CD1c-positive myeloid dendritic cell (primary cell): Measurements from ENCODE around the gene C3orf20.

ENCODE experiments used
- DNase-seq: peaks from one replicate; pipeline ENCODE4 v3.0.0-alpha.2; 2016; ENCODE audit errors: extremely low spot score

Gene C3orf20

DNA sequence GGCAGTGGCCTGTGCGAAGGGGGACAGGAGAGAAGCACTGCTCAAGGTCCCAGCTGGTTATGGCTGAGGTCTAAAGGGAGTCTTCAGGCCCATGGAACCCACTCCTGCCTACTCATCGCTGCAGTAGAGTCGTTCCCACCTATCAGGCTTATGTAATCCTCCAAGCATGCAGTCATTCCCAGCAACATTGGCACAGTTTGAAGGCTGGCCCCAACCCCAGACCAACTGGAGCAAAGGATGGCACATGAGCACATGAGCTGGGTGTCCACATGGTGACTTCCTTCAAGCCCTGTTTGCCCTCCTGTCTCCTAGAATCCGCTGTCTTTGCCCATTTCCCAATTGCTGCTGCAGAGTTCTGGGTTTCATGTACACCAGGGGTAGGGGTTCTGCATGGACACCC, 83.4 kb downstream of the C3orf20 start:
- DNase-seq = no peak

DNA sequence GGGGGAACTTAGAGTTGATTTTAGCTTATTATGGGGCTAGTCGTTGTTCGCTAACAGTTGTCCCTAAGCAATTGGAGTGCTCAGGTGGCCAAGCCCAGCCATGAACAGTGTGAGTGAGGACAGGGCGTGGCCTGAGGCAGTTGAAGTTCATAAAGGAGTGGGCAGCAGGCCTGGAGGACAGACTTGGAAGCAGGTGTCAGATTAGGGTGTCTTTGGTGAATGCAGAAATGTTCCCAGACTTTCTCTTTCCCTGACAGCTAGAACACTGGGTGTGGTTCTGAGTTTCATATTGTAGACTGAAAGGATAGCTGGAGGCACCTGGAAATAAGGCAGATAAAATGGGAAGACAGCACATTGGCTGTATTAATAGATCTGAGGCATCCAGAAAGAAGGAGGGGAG, 84.0 kb downstream of the C3orf20 start:
- no peak for DNase-seq

DNA sequence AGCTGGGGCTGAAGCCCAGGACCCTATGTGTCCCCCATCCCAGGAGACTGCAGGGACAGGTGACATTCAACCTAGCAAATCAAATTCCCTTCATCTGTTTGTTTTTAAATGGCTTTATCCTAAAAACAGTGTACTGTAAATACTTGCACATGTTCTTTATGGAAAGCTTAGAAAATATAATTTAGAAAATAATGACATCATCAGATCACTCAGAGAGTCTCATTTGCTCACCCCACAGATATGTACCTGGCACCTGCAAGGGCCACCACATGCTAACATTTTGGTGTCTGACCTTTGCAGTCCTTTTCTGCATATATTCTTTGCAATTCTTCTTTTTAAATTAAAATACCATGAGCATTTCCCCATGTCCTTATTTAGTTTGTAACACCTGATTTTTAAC, 85.2 kb downstream of the C3orf20 start:
- DNase-seq = no peak

DNA sequence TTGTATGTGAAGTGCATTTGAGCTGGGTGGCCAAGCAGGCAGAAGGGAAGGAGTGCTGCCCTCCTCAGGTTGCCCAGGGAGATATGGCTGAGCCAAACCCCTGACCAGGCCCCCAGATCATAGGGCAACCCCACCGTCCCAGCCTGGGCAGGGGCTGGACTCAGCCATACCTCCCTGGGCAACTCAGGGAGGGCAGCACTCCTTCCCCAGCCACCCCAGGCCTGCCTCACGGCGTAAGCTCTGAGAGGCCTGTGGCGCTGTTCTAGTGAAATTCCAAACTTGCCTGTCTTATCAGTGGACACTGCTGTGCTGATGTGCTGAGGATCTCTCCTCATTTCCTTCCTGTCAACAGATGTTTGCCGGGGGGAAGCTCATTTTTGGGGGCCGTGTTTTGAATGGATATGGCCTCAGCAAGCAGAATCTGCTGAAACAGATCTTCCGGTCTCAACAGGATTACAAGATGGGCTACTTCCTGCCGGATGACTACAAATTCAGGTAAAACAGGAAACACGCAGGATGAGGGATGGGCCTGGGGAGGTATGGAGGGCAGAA, 86.3 kb downstream of the C3orf20 start:
- no peak for DNase-seq

DNA sequence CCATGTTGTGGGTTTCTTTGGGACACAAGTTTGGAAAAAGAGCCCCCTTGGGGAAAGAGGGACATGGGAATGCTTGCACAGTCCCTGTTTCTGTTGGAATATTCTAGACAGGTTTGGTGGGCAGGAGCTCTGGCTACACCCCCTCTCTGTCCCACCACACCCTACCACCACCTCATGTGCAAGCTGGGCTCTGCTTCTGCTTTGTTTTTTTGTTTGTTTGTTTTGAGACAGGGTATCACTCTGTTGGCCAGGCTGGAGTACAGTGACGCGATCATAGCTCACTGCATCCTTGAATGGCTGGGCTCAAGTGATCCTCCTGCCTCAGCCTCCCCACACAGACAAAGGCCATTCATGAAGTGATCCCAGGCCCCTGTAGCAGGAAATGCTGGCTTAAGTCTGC, 86.9 kb downstream of the C3orf20 start:
- no peak for DNase-seq

DNA sequence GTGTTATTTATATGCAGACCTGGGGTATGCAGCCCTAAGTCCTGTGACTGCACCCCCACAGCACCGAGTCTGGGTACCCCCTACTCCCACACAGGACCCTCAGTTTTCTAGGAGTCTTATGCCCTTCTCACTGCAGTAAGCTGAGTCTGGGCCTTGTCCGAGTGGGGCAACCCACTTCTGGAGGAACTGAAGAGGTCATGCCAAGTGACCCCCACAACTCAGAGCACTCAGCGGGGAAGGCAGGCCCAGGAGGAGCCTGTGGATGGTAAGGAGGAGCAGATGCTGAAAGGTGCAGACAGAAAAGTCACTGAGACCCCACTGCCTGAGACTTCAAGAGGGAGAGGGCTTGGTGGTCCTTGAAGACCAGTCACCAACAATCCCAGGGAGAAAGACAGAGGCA, 87.8 kb downstream of the C3orf20 start:
- DNase-seq = no peak

DNA sequence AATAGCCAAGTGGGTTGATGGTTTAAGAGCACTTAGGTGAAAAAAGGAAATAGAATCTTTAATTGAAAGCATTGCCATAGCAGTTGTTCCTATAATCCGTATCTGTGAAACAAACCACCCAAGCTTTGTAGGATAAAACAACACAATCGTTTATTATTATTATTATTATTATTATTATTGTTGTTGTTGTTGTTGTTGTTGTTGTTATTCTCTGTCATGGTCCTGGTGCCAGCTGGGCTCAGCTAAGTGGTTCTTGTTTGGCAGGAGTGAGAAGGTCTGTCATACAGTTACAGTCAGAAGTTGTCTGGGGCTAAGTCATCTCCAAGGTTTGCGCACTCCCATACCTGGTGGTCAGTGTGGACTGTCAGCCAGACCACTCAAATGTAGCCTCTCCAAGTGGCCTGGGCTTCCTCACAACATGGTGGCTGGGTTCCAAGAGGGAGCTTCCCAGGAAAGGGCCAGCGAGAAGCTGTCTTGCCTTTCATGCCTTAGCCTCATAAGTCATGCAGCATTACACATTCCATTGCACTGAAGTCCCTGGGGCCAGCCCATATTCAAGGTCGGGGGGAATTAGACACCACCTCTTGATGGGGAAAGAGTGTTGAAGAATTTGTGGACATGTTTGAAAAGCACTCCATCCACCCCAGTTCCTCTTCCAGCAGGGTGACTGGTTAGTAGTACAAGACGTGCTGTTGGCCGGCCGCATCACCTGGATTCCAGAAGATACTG, 89.6 kb downstream of the C3orf20 start:
- no peak for DNase-seq

DNA sequence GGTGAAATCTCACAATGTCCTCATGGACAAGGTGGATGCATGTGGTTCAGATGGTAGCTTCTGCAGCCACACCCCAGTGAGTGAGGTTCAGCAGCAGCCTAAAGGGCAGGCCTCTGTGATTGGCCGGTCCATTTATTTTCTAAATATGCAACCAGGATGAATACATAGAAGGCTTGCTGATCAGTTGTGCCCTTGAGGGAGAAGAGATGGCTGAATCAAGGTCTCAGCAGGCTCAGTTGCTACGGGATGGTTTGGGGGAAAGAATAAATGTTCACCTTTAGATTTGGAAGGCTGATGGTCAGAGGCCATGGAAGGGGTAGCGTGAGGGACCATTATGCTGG, 90.1 kb downstream of the C3orf20 start:
- no peak for DNase-seq

DNA sequence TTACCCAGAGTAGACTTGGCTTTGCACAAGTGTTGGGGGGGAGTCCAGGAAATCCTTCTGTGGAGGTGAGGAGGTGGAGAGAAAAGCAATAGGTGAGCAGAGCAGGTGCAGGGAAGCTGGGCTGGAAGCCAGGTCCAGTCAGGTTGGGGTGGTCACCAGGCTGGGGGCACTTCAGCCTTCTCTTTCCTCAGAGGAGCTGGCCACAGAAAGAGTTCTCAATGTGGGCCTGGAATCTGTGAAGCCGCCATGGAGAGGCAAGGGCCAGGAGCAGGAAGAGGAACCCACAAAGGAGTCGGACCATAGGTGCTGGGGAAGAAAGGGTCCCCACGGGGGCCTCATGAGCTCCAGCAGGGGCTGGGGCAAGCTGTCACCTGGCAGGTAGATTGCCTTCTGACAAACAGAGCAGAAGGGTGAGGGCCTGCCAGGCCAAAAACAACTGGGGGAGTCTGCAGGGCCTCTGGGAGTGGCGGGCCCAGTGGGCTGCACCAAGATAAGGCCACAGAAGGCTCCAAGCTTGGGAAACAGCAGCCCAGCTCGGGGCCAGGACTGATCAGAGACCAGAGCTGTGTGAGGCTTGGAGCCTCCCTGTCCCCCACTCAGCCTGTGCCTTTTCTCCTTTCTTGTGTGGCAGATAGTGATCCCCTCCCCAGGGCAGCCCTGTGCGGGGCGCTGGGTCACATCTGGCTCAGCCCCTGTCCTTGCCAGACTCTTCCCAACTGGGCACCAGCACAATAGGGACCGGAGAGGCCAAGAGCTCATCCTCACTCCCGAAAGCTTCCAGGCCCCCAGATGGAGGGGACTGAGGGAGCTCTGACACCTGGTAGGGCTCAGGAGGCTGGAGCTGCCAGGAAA, 90.9 kb downstream of the C3orf20 start:
- DNase-seq = no peak

DNA sequence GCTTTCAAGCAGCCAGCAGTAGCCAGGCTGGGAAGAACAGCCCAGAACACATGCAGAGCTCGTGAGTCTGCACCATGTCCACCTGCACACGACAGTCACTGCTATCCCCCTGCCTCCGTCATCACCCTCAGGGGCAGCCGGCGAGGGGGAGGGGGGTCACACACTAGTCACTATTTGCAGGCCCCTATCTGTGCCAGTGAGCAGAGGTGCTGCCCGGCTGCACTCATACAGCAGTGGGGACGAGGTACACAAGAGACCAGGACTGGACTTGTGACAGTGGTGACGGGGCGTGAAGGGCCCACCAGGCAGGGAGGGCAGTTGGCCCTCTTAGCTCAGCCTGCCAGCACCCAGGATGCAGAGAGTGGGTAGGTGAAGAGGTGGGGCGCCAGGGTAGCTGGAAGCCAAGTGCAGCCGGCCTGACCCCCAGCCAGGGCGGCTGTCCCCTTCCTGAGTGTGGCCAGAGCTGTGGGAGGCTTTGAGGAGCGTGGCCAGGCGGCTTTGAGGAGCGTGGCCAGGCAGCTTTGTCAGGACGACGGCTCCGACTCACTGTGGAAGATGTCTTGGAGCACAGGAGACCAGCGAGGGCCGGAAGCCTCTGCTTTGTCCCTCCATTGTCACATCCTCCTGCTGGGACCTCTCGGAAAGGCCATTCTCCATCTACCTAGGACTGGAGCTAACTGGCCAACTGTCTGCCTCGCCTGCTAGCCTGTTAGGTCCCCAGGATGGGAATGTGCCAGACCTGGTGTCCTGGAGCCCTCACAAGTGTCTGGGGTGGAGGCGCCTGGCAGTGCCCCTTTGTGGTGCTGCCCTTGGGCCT, 91.7 kb downstream of the C3orf20 start:
- no peak for DNase-seq

DNA sequence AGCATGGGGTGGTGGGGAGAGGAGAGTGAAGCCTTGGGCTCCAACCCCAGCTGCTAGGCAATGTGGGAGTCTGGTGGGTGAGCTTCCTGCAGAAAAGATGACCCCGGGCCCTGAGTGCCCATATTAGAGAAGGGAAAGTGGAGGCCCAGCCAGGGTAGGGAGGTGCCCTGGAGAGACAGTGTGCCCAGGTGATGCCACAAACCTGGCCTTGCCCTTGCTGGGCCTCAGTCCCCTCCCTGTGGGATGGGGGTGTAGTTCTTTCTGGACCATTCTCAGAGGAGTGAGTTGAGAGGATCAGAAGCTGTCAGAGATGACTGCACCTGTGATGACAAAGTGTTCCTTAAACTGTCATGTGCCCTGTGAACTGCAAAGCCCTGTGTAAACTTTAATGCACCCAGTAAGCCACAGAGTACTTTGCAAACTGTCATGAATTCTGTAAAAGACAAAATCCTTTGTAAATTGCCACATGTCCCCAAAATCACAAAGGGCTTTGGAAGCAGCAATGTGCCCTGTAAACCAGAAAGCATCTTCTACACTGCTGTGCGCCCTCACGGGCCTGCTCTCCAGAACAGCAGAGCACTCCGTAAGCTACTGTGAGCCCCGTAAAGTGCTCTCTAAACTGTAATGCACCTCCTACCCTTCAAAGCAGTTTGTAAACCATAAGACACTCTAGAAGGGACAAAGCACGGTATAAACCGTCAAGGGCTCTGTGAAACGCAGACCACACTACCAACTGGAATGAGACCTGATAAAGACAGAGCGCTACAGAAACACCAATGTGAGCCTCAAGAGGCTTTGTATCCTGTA, 92.5 kb downstream of the C3orf20 start:
- no peak for DNase-seq

DNA sequence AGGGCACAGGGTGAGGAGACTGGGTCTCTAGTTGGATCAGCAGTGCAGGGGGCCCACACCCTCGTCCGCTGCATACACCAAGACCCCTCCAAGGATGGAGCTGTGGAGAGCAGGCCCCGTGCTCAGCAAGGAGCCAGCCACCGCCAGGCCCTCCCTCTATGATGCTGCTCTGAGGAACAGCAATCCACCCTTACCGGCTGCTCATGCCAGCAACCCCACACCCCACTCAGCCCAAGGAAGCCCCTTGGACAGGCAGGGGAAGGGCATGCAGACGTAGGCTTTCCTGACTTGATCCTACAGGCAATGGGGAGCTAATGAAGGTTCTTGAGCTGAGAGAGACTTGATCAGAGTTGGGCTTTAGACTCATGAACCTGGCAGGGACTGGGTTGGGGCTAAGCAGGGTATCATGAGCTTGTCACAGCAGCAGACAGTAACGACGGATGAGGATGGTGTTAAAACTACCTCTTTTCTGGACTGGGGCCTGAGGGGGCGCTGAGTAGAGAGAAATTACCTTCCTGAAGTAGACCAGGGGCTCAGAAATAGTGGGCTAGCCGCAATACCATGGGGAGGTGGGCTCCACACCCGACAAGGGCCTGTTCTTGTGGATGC, 93.3 kb downstream of the C3orf20 start:
- DNase-seq = no peak

DNA sequence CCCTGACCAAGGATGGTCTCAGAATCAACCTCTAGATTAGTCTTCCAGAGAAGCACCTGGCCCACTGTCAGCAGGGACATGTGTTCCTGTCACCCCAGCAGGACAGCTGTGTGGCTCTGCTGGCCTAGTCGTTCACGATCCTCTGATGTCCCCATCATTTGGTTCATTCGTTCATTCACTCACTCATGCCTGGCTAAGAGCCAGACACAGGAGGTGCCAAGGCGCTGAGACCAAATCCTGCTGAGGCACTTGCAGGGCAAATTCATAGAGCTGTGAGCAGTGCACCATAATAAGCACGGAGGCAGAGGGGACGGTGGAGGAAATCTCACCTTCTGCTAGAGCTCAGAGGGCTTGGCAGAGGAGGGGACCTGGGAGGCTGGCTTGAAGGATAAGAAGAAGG, 93.9 kb downstream of the C3orf20 start:
- no peak for DNase-seq

DNA sequence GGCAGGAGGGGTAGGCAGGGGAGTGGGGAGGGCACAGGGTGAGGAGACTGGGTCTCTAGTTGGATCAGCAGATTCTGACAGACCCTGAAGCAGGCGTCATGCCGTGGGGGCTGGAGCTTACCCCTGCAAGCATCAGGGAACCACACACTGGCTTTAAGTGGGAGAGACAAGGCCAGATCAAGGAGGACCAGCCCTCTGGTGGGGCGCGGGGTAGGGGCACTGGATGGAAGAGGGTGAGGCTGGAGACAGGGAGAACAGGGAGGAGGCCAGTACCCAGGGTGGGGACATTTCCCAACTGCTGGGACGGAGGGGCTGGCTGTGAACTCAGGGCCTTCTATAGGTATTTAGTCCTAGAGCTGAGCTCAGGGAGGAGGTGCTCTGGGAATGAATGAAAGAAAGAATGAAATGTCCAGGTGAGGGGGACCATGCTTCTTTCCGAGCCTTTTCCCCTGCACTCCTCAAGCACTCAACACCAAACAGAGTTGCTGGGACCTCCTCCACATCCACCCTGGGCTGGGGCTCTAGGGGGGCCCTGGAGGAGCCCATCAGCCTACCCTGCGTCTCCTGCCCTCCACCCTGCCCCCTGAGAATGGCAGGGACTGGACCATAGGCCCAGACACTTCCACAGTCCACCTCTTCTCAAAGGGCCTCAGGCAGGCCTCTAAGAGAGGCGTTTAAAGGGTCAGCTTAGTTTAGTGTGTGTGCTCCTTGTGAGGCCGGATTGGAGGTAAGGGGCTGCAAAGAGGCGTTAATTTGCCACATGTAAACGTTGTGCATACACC, 94.8 kb downstream of the C3orf20 start:
- no peak for DNase-seq

DNA sequence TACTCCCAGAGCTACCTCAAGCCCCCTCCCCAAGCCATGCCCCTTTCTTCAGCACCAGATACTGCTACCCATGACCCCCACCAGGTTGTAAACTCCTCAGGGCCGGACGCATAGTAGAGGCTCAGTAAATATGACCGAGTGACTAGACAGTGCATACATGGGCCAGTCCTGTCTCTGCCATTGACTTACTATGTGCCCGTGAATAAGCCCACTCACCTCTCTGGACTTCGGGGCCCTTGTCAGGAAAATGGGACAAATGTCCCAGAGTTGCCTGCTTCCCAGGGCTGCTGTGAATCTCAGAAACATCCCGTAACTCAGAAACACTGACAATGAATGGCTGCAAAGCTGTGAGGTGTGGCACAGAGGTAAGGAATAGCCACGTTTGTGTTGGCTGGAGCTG, 95.7 kb downstream of the C3orf20 start:
- no peak for DNase-seq

DNA sequence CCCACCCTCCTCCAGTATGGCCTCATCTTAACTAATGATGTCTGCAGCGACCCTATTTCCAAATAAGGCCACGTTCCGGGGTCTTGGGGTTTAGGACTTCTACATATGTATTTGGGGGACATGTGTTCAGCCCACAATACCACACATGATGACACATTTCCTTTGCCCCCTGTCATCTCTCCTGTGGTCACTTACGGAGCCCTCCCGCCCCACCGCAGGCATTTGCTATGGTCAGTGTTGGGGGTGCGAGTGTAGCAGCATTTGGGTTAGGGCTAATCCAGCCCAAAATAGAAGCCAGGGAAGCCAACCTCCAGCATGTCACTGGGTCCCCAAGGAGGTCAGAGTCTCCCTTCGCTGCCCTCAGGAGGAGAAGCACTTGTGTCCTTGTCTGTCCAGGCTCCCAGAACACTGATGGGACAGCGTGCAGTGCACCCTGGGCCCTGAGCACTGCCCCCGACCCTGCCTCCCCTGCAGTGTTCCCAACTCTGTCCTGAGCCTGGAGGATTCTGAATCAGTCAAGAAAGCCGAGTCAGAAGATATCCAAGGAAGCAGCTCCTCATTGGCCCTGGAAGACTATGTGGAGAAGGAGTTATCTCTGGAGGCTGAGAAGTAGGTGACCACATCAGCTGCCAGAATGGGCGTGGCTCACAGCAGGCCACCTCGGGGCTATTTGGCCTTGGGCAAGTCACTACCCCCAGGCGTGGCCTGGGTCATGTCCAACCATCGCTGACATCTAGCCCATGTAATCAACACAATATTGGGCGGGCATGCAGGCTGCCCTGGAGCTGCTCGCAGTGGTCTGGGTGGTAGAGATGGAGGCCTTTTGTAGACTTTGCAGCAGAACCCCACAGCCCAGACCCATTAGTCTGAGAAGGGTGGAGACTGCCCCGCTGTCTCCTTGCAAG, 96.9 kb downstream of the C3orf20 start:
- no peak for DNase-seq

DNA sequence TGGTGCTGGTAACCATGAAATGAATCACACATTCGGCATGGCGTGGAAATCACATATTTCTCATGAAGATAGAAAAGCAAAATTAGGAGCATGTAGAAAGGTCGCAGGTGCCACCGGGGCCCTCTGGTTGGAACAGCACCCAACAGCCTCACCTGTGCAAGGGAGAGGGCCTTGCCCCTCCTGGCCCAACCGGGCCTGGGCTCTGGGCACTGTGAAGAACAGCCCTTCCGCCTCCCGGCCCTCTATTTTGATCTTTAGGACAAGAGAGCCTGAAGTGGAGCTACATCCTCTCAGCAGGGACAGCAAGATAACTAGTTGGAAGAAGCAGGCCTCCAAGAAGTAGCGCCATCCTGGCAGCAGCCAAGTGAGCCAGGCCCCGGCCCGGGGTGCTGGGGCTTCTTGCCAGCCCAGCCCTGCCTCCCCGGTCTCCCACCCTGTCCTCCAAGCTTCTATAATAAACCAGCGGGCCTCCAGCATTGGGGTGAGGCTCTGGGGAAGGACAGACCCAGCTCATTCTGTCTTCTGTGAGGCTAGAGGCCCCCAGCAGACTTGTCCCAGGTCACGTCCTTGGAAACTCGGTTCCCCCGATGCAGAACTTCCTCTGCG, 97.7 kb downstream of the C3orf20 start:
- no peak for DNase-seq

DNA sequence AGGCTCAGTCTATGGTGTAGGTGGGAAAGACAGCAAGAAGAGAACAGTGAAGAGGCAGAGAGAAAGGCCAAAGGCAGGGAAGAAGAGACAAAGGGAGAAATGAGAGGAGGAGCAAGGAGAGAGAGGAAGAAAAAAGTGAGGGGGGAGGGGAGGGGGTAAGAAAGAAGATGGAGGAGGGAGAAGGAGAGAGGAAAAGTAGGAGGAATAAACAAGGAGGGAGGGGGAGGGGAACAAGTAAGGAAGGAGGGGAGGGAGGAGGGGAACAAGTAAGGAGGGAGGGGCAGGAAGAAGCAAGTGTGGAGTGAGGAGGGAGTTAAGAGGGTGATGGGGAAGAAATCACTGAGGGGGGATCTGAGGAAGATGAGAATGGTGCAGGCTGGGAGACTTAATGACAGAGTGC, 98.3 kb downstream of the C3orf20 start:
- no peak for DNase-seq

DNA sequence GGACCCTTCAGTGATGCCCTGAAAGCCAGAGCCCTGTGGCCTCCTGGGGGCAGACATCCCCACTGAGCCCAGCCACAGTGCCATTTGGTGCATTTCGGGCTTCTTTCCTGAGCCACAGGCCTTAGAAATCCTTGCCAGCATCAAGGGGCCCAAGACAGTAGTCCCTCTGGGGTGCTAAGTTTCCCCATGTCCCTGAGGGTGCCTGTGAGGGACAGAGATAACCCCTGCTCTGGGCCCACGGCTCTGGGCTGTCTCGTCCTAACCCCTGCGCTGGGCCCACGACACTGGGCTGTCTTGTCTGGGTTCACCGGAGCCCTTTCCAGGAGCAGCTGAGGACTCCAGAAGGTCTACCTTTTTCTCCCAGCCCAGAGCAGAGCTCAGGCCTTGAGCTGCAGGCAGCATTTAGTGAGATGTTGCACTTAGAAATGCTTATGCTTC, 98.8 kb downstream of the C3orf20 start:
- no peak for DNase-seq
